ENCODE data around the gene NCAPD3.

- TF ChIP-seq EZH2phosphoT487 (IDR thresholded peaks at IDR 0.05; ENCODE audit: borderline replicate concordance, low read length) (no peak), CTCF (conservative IDR thresholded peaks at IDR 0.05; ENCODE audit: low read depth, low read length) (no peak), EZH2 (IDR thresholded peaks at IDR 0.05; ENCODE audit: low read length, unreplicated experiment) (no peak)
These were observed 17.6 kb downstream of the NCAPD3 start for GRCh38 chr11:134206185-134206584.

Measured in PC-3 (cell line).